ENCODE data around the gene PSMB5.
"Not testable (repeated sequence)": the region's sequence is repeated elsewhere in the genome, so short reads cannot be mapped to it uniquely, and the experiment has no call there.

Gene PSMB5

DNA sequence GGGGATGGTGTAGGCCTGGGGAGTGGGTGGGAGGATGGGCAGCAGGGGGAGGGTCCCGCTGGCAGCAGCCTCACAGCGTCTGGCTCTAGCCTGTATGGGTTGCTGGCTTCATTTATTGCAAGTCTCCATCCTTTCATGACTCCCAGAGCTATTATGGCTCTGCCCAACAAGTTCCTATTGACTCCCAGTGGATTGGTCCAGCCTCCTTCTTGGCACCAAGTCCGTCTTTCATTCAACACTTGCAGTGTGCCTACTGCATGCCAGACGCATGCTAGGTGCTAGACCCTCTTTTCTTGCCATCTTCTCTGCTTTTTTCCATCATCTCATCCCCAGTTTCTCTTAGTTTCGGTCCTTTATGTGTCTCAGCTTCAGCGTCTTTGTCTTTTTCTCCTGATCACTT is 8.4 kb upstream of the PSMB5 start:
- no peak for DNase-seq

DNA sequence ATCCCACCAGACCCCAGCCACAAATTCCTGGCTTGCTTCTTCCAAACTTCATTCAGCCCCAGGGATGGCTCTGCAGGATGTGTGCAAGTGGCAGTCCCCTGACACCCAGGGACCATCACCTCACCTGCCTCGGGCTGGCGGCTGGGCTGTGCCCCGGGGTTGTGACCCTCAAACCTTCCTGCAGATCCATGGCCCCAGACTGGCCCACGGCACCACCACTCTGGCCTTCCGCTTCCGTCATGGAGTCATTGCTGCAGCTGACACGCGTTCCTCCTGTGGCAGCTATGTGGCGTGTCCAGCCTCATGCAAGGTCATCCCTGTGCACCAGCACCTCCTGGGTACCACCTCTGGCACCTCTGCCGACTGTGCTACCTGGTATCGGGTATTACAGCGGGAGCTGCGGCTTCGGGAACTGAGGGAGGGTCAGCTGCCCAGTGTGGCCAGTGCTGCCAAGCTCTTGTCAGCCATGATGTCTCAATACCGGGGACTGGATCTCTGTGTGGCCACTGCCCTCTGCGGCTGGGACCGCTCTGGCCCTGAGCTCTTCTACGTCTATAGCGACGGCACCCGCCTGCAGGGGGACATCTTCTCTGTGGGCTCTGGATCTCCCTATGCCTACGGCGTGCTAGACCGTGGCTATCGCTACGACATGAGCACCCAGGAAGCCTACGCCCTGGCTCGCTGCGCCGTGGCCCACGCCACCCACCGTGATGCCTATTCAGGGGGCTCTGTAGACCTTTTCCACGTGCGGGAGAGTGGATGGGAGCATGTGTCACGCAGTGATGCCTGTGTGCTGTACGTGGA is 7.7 kb upstream of the PSMB5 start, which contains the start of gene PSMB11:
Gene PSMB11, plus strand, starts transcription at position 51 of the 804 bp plus-strand sequence. Its CDS starts 14 bp downstream, at position 65.
- DNase-seq, result no peak

- DNase-seq, result no peak
Measured at GRCh38 chr14:23041729-23042128, 7.0 kb upstream of the PSMB5 start.

GRCh38 chr14:23040100-23040499 is 5.4 kb upstream of the PSMB5 start:
- no peak for DNase-seq

- DNase-seq, result no peak
Measured at GRCh38 chr14:23035303-23036144, 824 bp upstream of the PSMB5 start.

DNA sequence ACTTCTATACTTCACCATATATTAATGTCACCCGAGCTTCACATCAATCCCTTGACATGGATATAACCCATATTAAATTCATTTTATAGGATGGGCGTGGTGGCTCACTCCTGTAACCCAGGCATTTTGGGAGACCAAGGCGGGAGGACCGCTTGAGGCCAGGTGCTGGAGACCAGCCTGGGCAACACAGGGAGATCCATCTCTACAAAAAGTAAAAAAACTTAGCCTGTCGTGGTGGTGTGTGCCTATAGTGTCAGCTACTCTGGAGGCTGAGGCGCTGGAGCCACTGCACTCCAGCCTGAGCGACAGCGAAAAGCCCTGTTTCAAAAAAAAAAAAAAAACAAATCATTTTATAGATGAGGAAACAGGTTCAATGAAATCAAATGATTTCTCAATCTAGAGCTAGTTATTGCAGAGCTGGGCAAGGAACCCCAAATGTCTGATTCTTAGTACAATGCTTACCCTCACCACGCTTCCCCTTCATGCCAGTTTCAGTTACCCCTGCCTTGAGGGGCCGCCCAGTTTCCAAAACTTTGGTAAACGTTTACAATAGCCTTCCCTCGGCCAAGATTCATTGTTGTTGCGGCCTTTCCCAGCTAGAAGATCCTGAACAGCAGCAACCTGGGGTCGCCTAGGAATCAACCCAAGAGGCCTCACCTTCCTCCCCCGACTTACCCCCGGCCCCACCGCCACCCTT is 751 bp downstream of the PSMB5 start:
- no peak for DNase-seq

DNA sequence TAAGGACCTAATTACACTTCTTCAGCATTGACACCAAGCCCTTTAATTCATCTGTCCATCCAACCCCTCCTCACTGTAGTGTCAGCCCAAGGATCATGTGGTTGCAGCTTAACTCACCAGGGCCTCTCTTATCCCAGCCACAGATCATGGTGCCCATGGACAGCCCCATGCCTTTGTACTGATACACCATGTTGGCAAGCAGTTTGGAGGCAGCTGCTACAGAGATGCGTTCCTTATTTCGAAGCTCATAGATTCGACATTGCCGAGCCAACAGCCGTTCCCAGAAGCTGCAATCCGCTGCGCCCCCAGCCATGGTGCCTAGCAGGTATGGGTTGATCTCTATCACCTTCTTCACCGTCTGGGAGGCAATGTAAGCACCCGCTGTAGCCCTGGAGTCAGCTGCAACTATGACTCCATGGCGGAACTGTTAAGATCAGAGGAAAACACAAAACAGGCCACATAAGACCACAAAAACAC is 1.4 kb downstream of the PSMB5 start:
- no peak for DNase-seq

- no peak for DNase-seq
Measured at GRCh38 chr14:23030936-23031335, 3.8 kb downstream of the PSMB5 start.

DNA sequence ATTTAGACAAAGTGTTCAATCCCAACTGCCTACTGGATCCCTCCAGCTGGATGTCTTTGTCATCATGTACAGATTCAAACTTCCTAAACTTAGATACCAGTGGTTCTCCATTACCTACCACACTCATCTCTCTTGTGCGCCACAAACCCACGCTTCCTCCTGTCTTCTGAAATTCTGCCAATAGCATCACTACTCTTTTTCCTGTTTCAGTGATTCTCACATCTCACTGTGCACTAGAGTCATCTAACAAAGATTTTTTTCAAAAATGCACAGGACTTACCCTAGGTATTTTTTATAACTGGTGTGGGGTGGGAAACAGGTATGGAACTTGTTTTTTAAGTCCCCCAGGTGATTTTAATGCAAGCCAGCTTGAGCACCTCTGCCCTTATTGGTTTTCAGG is 5.9 kb downstream of the PSMB5 start:
- DNase-seq, result no peak

DNA sequence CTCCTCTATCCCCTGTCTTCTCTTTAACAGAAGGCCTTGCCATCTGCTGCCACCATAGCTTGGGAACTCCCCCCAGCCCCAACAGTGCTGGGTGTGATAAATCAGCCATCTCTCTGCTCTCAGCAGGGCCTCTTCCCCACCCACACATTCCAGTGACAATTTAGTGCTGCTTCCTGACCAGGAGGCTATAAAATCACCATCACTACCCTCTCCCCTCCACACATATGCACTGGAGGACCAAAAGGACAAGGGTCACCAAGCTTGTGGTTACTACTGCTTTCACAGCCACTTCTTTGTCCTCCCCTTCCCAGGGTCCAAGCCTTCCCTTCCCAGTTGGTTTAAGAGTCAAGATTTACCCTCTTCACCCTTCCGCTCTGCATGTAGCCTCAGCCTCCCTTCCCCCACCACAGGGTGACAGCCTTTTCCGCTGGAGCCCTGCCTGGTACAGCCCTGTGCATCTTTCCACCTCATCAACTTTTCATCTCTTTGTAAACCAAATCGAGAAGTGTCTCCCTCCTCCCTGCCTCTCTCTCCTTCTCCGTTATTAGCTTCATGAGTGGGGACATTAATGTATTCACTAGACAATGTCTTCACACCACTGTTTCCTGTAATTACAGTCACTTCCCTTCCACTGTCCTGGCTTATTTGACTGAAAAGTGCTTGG is 9.4 kb downstream of the PSMB5 start:
- DNase-seq, result no peak

GRCh38 chr14:23024612-23025075 is 10.1 kb downstream of the PSMB5 start:
- DNase-seq, result no peak

GRCh38 chr14:23023795-23024152 is 10.9 kb downstream of the PSMB5 start:
- DNase-seq, result no peak

DNA sequence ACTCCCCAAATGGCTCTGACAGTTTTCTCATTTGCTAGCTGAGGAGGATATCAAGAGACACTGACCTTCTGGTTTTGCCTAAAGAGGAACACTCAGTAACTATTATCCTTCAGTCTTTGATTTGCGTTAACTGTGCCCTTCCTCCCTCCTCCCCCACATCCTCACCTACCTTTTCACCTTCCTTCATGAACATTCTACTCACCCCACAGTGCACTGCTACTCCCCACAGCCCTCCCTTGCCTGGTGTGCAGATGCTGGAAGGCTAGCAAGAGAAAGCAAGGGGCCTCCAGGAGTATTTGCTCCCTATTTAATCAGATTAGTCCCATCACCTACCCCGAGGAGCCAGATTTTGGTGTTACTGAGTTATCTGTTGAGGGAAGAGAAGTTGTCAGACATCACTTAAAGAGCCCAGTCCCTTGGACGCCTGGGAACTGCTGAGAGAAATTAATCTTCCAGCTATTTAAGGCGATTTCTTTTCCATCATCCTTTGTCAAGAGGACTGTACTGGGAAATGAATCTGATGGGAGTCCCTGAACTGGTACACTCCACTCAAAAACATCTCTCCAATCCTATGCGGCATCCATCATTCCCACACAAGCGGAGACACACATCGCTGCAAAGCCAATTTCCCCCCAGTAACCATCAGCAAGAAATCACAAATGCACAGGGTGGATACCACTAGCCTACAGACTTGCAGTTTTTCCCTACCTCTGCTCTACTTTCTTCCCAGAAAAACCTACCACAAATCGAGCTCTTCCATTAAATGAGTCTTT is 11.5 kb downstream of the PSMB5 start:
- no peak for DNase-seq

GRCh38 chr14:23021889-23022442 is 12.7 kb downstream of the PSMB5 start:
- DNase-seq, result no peak

- no peak for DNase-seq
Measured at GRCh38 chr14:23021434-23021833, 13.3 kb downstream of the PSMB5 start.

DNA sequence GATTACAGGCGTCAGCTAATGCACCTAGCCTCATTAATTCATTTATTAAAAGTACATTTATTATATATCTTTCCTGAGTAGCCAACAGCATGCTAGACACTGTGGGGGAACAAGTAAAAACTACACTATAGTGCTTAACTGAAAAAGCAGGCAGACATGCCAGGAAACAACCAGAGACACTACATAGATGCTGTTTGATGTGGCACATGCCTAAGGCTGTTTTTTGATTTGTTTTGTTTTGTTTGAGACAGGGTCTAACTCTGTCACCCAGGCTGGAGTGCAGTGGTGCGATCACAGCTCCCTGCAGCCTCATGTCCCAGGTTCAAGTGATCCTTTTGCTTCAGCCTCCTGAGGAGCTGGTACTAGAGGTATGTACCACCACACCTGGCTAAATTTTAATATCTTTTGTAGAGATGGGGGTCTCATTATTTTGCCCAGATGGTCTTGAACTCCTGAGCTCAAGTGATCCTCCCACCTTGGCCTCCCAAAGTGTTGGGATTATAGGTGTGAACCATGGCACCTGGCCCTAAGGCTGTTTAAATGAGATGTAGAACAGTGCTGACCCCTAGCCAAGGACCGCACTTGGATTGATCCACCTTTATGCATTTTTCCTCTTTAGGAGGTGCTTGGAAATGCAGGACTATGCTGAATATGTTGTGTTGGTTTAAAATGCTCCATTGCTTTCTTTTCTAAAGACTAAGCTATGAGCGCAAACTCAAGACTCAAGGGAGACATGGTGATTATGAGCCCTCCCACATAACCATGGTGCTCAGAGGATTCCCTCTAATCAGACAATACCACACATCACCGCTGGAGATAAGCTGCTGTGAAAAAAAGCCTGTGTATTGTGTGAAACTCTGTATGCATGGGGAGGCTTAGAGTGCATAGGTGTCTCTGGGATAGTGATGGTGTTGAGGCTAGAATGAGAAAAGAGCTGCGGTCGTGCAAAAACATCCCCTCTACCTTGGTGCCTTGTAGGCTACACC is 14.3 kb downstream of the PSMB5 start:
- no peak for DNase-seq

DNA sequence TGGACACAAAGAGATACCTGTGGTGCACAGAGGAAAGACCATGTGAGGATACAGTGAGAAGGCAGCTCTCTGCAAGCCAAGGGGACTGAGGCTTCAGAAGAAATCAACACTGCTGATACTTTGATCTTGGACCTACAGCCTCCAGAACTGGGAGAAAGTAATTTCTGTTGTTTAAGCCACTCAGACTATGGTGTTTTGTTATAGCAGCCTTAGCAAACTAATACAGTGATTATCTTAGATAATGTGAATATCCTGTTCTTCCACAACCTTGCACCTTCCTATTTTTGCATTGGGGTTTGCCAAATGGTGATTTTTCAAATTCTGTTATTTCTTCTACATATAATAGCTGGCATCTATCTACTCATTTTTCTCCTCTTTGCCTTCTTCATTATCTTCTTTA is 16.6 kb downstream of the PSMB5 start:
- no peak for DNase-seq

- no peak for DNase-seq
Measured at GRCh38 chr14:23017091-23017490, 17.6 kb downstream of the PSMB5 start.

GRCh38 chr14:23015618-23016017 is 19.1 kb downstream of the PSMB5 start:
- DNase-seq, result no peak

DNA sequence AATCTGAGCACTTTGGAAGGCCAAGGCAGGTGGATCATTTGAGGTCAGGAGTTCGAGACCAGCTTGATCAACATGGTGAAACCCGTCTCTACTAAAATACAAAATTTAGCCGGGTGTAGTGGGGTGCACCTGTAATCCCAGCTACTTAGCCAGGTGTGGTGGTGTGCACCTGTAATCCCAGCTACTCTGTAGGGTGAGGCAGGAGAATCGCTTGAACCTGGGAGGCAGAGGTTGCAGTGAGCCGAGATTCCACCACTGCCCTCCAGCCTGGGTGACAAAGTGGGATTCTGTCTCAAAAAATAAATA is 21.0 kb downstream of the PSMB5 start:
- not testable (repeated sequence) for DNase-seq

Data from NCI-H1436 (cell line).